Right lobe of liver (tissue), 6 donors: Measurements from ENCODE around the gene INMT. TPM values are rescaled to one million over a fixed set of nuclear protein-coding genes. Genes with fewer than 3 reads are reported as not detected.
A peak's percentile ranks its signal among the peaks of the same experiment; 100 is the strongest.

Experiments used
- ATAC-seq, 4 donors: fragments of 200-7000 bp; cut with Tn5 transposase; one replicate each; pipeline ENCODE4 v1.9.1; 2020; ENCODE audit warnings: mild to moderate bottlenecking in 4 of 4, moderate library complexity in 4 of 4
- DNase-seq, 3 donors: peaks; one replicate each; pipeline ENCODE4 v3.0.0-alpha.2; 2020
- H3K27ac ChIP-seq, 3 donors: fragments of 200-600 bp; one replicate each; pipeline ENCODE4 v1.8.0; 2022
- H3K27me3 ChIP-seq, 2 donors: fragments of 200-600 bp; one replicate each; pipeline ENCODE4 v1.8.0; 2022
- H3K36me3 ChIP-seq, 4 donors: fragments of 200-600 bp; sonication (generic) in 1 of 4; one replicate each; pipeline versions ENCODE4 v1.5.1 to v1.8.0; 2017 to 2022; ENCODE audit warnings: control low read depth in 1 of 4
- H3K4me1 ChIP-seq, 4 donors: fragments of 200-600 bp; sonication (generic) in 1 of 4; one replicate each; pipeline versions ENCODE4 v1.5.1 to v1.8.0; 2017 to 2022; ENCODE audit warnings: control low read depth in 1 of 4
- H3K4me3 ChIP-seq, 3 donors: fragments of 200-600 bp; one replicate each; pipeline ENCODE4 v1.8.0; 2022
- H3K9me3 ChIP-seq, 4 donors: fragments of 200-600 bp; sonication (generic) in 1 of 4; one replicate each; pipeline versions ENCODE4 v1.5.1 to v1.8.0; 2017 to 2022; ENCODE audit warnings: control low read depth in 1 of 4
- CTCF ChIP-seq, 4 donors: fragments of 200-600 bp in 3 of 4; fragments of 450-650 bp in 1 of 4; IDR thresholded peaks; one replicate each; pipeline versions ENCODE4 v1.5.1 to v1.8.0; 2016 to 2022; ENCODE audit warnings: antibody characterized with exemption in 4 of 4, mild to moderate bottlenecking in 2 of 4
- POLR2A ChIP-seq: fragments of 450-650 bp; IDR thresholded peaks from one replicate; pipeline ENCODE4 v1.6.1; 2017; ENCODE audit warnings: antibody characterized with exemption, mild to moderate bottlenecking
- WGBS: methylation state at CpG from one replicate; pipeline ENCODE4 v1.1.6; 2018; ENCODE audit warnings: low coverage, low lambda C conversion rate; ENCODE audit not compliant: insufficient coverage; ENCODE audit errors: missing lambda C conversion rate; 5-methylcytosine and 5-hydroxymethylcytosine counted together
- intact Hi-C, 2 donors: fragments of 100-400 bp; cut with DNase I; formaldehyde crosslinking; loops; one replicate each; pipeline versions ENCODE4 v1.11.2 to v1.14.1; 2022
- total RNA-seq, 6 experiments: library from RNA; depleted of rRNA in 2 of 6; stranded (reverse); fragments of >200 nt in 2 of 6; fragmentation: NEBNext Ultra II Directional in 3 of 6; extraction: Animal tissue kit (Norgen Biotek cat#: 25700) in 3 of 6; gene quantifications; one replicate each; pipeline versions ENCODE4 v1.1.0 to v1.2.4, GENCODE V29; 2016 to 2023
- donor health status: DM: no; HTN: yes; CAD: no.
- donor health status: DM: no; HTN: no; CAD: no.
- donor health status: DM: no; HTN: no; CAD: no.
- donor health status: DM: no; HTN: yes; CAD: no.
- donor health status: DM: no; HTN: yes; CAD: no.

Gene INMT
- total RNA-seq, 6 experiments from 2014 or later = 14.7 to 58.9 (median 35.5) TPM

- intact Hi-C loops = no loop called here
- TF ChIP-seq CTCF (IDR thresholded peaks at IDR 0.05) = no peak
- no peak for TF ChIP-seq POLR2A
- Histone ChIP-seq H3K36me3 (no peaks in the 10 kb centered on the region), H3K4me1 (peaks cover 0 to 6% (median 0%) of the 10 kb centered on the region in 4 donors), H3K27ac (peak overlapping the region; percentile 54 to 80 (median 74)), H3K4me3 (peak overlapping the region; percentile 82 to 89 (median 86)), H3K27me3 (no peaks in the 10 kb centered on the region), H3K9me3 (no peaks in the 10 kb centered on the region)
- no peak for DNase-seq
- ATAC-seq = peak in 3 of 4 donors; percentile 2 to 7 (median 5)
- WGBS = 7% methylated on average over 10 of the region's 15 CpGs
These were observed 20.0 kb downstream of the INMT start for GRCh38 chr7:30771880-30772425.

DNA sequence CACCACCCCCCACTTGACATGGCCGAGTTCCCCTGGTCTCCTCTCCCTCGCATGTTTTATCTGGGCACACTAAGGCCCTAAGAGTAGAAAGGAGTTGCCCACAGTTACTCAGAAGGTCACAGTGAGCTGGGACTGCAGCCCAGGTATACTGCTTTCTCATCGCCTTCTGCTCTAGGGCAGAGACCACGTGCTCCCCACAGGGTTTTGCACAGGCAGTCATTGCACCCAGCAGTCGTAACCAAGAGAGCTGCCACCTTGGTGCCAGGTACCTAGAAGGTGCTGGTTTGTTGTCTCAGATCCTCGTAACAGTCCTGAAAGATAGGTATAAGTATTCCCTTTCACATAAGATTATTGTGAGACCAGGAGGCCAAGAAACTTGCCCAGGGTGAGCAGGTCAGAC lies 21.0 kb downstream of the INMT start:
- DNase-seq (no peak), ATAC-seq (no peak)
- Histone ChIP-seq H3K27ac (no peak overlapping the region), H3K4me3 (no peak overlapping the region), H3K36me3 (no peaks in the 10 kb centered on the region), H3K9me3 (no peaks in the 10 kb centered on the region), H3K4me1 (peaks cover 0 to 6% (median 0%) of the 10 kb centered on the region in 4 donors), H3K27me3 (no peaks in the 10 kb centered on the region)
- intact Hi-C loops = no loop called here
- no peak for TF ChIP-seq POLR2A
- no peak for TF ChIP-seq CTCF (IDR thresholded peaks at IDR 0.05)
- WGBS = 93% methylated on average over 4 of the region's 6 CpGs

DNA sequence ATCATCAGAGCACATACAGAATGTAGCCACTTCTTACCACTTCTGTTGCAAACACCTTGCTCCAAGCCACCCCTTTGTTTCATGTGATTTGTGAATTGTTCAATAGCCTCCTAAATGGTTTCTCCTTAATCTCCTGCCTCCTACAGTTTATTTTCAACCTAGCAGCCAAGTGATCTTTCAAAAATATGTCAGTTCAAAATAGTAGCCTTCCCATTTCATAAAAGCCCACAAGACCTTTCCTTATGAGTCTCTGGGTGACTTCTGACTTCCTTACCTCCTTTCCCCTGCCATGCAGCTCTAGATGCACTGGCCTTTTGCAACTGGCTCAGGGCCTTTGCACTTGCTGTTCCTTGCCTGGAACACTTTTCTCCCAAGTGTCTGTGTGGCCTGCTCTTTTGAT lies 24.1 kb downstream of the INMT start:
- H3K9me3 ChIP-seq = no peaks in the 10 kb centered on the region
- H3K4me1 ChIP-seq = peaks cover 0 to 1% (median 0%) of the 10 kb centered on the region in 4 donors
- H3K27ac ChIP-seq = no peak overlapping the region
- H3K36me3 ChIP-seq = no peaks in the 10 kb centered on the region
- TF ChIP-seq POLR2A = no peak
- TF ChIP-seq CTCF (IDR thresholded peaks at IDR 0.05) = no peak
- intact Hi-C loops = no loop called here
- no peaks in the 10 kb centered on the region for H3K27me3 ChIP-seq
- no peak overlapping the region for H3K4me3 ChIP-seq
- no peak for ATAC-seq
- DNase-seq = no peak

DNA sequence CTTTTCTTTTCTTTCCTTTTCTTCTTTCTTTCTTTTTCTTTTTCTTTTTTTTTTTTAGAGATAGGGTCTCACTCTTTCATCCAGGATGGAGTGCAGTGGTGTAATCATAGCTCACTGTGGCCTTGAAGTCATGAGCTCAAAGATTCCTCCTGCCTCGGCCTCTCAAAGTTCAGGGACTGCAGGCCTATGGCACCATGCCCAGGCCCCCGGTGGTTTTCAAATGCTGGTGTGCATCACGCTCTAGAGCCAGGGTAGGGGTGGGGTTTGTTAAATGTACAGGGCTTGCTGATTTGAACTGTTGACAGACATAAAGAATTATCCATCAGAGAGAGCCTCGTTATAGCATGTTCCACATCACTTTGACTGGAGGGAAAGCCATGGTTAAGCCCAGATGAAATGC lies 25.0 kb downstream of the INMT start:
- no peak for TF ChIP-seq CTCF (IDR thresholded peaks at IDR 0.05)
- TF ChIP-seq POLR2A = no peak
- H3K36me3 ChIP-seq = no peaks in the 10 kb centered on the region
- no peaks in the 10 kb centered on the region for H3K9me3 ChIP-seq
- 77% methylated on average over 4 of the region's 4 CpGs for WGBS
- H3K4me3 ChIP-seq = no peak overlapping the region
- intact Hi-C loops = no loop called here
- ATAC-seq (no peak), DNase-seq (no peak)
- no peak overlapping the region for H3K27ac ChIP-seq
- H3K4me1 ChIP-seq = no peaks in the 10 kb centered on the region
- H3K27me3 ChIP-seq = no peaks in the 10 kb centered on the region
